GM21717 (cell line): Measurements from ENCODE around the gene KNDC1.
"Not testable (repeated sequence)": the region's sequence is repeated elsewhere in the genome, so short reads cannot be mapped to it uniquely, and the experiment has no call there.

ENCODE experiments used
- ATAC-seq: cut with Tn5 transposase; IDR thresholded peaks from one replicate; pipeline ENCODE4 v1.9.1; 2021; ENCODE audit warnings: mild to moderate bottlenecking, moderate library complexity; ENCODE audit not compliant: unreplicated experiment

The KNDC1 gene

DNA sequence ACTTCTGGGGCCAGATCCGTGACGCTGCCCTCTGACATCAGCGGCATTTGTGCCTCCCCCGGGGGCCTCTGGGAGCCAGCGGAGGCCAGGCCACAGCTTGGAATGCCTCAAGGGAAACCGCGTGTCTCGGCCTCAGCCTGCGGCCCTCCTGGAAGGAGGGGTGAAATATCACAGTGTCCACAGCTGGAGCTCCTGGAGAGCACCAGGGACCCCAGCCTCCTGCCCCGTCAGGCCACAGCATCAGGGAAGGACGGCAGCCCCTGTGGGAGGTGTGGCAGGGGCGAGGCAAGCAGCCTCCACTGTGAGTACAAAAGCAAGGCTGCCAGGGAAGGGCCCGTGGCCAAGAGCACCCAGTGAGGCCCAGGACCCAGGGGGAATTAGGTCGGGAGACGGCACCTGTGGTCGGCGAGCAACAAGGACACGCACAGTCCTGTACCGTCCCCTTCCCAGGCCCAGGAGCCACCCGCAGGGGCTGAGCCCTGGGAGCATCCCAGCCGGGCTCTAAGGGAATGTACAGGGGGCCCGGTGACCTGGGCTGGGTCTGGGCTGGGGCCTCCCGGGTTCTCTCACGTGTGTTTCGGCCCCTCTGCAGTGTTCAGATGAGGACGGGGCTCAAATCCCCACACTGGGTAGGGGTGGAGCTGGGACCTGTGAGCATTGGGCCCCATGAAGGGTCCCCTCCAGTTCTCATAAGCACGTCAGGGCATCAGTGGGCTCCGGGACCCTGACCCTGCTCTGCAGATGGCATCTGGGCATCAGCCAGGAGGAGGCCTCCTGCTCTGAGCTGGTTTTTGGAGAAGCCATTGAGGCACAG is 18.7 kb upstream of the KNDC1 start:
- no peak for ATAC-seq

DNA sequence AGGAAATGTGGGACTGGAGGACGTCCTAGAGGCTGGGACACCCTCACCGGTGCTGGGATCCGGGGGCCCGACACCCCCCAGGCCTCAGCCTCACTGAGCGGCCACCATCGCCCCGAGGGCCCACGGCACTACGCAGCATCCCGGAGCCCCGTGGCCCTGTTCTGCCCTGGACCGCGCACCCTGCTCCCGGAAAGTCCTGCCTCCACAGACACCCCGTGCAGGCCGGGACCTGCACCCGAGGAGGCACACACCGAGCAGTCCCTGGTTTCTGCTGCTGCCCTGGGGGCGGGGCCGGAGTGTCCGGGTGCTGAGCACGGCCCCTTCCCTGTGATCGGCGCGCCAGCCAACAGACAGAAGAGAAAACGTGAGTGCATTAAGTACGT is 18.1 kb upstream of the KNDC1 start:
- no peak for ATAC-seq

DNA sequence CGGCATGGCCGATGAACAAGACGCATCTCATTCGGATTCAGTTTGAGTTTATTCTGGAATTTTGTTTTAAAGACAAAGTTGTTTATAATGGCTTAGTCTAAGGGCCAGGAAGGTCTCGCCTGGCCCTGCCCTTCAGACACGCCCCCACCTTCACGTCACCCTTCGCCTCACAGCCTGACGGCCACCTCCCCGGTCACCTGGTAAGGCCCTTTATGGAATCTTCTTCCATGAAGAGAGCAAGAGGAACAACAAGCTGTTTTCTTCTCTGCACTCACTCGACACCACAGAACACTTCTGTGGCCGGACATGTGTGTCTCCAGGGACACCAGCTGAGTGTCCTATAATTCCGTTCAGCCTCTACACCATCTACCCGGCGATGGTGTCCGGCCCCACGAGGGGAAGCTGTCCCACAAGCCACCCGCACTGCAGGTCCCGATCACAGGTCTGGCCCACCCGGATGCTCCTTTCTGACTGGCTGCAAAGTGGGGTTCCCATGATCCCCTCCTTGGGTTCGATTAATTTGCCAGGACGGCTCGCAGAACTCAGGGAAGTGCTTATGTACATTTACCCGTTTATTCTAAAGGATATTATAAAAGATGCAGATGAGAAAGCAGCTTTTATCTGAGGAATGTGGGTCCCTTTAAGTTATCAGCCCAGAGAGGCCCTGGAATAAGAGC is 17.4 kb upstream of the KNDC1 start:
- no peak for ATAC-seq

DNA sequence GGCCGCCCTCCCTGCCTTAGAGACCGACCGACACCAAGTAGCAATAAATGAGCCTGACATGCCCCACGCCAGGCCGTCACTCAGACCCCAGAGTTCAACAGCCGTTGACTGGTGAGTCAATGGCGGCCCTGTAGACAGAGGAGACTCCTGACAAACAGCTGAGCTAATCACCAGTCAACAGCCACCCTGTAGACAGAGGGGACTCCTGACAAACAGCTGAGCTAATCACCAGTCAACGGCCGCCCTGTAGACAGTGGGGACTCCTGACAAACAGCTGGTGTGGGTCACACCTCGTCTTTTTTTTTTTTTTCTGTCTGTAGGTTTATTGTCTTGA is 16.9 kb upstream of the KNDC1 start:
- ATAC-seq: no peak

DNA sequence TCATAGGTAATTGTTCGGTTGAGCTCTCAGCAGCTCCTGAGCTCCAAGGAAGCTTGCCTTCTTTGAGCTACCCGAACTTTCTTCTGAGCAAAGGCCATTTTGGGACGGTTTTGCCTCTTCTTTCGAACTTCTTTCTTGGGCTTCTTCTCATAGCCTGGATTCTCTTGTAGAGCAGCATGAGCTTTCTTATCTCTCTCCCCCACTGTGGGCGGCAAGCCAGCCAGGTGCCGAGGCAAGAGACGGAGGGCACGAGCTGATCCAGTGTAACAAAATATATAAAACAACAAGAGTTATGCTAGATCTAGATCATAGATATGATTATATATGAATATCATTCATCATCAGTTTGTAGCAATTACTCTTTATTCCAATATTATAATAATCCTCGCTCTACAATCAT is 16.5 kb upstream of the KNDC1 start:
- no peak for ATAC-seq

DNA sequence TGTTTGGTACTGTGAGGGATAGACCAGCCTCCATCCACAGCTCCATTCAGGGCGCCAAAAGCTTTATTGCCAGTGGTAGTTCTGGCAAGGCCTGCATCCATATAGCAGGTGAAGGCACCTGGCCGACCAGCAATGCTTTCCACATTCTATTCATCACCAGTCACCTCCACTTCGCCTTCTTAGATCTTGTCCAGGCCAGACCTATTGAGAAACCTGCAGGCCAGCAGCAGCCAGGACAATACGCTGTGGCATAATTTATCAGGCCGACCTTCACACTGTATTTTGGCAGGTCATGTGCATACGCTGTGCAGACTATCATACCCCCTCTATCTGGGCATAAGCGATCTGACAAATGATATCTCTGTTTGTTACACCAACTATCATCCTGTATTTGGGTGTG is 15.2 kb upstream of the KNDC1 start:
- ATAC-seq: no peak

DNA sequence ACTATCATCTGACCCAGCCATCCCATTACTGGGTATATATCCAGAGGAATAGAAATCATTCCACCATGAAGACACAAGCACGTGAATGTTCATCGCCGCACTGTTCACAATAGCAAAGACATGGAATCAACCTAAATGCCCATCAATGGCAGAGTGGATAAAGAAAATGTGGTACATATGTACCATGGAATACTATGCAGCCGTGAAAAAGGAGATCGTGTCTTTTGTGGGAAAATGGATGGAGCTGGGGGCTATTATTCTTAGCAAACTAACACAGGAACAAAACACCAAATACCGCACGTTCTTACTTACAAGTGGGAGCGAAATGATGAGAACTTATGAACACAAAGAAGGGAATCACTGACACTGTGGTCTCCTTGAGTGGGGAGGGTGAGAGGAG is 9.8 kb upstream of the KNDC1 start:
- no peak for ATAC-seq

DNA sequence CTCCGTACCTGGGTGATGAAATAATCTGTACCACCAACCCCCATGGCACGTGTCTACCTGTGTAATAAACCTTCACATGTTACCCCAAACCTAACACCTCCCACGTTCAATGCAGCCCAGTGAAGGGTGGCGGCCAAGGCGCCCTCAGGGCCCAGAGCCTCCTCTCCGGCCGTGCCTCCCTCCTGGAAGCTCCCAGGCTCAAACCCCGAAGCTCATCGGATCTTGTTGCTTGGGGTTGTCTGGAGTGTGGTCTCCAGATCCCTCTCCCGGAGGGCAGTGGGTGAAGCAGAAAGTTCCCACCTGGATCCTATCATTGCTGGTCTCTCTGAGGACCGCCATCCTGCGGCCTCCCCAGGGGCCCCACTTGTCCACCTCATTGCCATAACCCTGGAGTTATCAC is 9.4 kb upstream of the KNDC1 start:
- no peak for ATAC-seq

DNA sequence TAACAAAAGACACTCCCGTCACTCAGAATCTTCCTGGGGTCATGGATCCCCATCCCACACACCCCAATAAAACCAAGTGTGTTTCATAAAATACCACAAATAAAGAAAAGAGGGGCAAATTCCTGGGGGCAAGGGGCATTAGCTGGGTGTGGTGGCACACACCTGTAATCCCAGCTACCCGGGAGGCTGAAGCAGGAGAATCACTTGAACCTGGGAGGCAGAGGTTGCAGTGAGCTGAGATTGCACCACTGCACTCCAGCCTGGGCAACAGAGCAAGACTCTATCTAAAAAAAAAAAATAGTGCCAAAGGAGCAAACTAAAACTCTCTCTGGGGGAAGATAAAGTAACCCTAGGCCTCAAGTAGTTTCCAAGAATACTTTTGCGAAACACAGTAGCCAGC is 8.9 kb upstream of the KNDC1 start:
- ATAC-seq: not testable (repeated sequence)

DNA sequence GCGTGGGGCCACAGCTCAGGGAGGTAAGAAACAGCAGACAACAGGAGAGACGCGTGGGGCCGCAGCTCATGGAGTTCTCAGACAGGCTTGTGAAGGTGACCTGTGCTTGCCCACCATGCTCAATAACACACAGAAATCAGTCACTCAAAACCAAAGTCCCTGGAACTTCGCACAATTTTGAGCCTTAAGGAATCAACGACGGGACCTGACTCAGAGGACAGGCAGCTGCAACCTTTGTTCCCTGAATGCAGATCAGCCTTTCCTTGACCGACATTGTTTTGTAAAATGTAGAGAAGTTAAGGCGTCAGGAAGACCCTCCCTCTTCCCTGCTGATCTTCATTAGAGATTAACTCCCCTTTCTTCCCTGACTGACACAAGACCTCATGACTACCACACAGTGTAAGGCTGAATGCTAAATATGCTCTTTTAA is 8.5 kb upstream of the KNDC1 start:
- no peak for ATAC-seq

DNA sequence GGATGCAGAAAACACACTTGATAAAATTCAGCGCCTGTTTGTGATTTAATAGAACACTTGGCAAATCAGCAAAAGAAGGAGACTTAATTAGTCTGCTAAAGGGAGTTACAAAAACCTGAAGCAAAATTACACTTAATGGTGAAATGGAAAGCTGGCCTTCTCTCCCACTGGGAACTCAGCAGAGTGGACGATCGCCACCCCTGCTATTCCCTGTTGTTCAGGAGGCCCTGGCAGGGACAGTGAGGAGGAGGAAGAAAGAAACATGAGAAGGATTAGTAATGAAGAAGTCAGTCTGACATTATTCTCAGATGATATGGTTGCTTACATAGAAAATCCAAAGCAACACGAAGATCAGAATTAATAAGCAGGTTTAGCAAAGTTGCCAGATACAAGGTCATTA is 5.6 kb upstream of the KNDC1 start:
- no peak for ATAC-seq

DNA sequence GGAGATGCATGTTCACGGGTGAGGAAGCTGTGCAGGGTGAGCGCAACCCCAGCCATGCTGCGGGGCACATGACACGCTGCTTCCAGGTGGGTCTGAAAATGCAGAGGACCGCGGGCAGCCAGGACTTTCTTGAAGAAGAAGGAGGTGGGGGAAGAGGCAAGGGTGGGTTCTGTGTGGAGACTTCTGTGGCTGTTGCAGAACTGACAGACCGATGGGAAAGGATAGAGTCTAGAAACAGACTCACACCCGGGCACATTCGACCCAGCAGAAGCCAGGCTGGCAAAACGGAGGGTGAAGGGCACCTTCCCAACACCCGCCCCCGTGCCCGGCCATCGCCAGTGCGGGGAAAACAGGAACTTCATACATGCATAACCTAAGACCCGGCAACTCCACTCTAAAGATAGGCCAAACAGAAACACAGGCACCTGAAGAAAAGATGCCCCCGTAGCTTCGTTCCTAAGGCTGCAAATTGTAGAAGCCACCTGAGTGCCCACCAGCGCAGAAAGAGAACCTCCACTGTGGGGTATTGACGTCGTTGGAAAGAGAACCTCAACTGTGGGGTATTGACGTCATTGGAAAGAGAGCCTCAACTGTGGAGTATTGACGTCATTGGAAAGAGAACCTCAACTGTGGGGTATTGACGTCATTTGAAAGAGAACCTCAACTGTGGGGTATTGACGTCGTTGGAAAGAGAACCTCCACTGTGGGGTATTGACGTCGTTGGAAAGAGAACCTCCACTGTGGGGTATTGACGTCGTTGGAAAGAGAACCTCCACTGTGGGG is 4.8 kb upstream of the KNDC1 start:
- no peak for ATAC-seq

DNA sequence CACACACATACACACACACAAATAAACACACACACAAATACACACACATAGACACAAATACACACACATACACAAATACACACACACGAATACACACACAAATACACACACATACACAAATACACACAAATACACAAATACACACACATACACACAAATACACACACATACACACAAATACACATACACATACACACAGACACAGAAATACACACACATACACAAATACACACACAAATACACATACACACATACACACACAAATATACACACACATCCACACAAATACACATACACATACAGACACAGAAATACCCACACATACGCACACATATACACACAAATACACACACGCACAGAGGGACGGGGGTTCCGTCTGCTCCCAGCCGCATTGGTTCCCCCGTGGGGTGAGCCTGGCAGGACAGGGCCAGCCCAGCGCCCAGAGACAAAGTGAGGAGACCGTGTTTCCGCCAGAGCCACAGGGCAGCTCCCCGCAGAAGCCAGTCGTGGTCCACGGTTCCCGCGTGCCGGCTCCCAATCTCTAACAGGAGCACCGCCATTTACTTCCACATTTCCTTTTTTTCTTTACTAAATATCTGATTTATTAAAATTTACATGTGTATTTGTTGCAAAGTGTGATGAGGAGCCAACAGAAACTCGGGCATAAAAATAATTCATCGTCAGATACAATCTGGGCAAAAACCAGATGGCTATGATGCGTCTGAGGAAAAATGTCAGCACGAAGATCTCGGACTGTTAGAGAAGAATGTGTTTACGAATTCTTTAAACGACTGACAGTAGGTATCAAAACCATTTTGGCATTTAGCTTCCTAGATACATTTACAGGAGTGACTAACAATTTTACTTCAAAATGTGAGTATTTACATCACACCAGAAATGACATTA is 3.1 kb upstream of the KNDC1 start:
- no peak for ATAC-seq

DNA sequence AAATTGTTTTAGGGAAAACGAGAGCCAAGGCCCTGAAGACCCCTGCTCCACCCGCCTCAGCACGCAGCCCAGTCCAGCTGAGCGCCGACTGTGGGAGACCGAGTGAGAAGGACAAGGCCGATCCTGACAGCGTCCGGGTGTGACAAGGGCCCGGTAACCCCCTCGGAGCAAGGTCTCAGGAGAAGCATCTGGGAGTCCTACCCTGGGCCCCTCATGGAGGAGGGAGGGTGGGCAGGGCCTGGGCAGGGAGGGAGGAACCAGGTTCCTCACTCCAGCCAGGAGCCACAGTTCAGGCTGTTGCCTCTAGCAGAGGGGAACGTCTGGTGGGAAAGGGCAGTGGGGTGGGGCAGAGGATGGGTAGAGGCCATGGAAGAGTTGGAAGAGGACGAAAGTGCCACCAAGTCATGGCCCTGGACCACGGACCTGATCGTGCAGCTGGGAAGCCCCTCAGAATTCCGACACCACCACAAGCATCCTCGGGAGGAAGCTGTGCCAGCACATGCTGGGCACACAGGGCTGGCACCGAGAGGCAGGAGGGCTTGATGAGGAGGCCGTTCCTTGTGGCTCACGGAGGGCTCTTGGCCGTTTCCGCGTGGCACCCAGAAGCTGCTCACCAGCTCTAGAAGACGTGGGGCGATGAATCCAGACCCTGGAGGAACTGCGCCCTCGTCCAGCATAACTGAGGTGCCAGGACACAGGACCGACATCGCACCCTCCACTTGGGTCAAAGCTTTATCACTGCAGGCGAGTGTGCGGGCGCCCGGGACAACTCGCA is 2.2 kb upstream of the KNDC1 start:
- ATAC-seq: no peak

DNA sequence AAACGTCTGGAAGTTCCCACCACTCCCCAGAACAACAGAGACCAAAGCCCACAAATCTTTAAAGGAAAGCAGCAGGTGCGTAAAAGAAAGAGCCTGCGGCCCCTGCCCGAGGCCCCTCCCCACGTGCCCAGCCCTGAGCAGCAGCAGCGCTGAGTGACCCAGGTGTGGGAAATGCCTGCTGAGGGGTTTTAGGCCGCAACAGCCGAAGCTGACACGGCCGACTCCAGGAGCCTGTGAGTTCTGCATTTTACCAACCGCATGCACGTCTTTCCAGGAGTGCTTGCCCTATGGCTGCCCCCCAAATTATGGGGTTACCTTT is 1.6 kb upstream of the KNDC1 start:
- ATAC-seq: no peak

DNA sequence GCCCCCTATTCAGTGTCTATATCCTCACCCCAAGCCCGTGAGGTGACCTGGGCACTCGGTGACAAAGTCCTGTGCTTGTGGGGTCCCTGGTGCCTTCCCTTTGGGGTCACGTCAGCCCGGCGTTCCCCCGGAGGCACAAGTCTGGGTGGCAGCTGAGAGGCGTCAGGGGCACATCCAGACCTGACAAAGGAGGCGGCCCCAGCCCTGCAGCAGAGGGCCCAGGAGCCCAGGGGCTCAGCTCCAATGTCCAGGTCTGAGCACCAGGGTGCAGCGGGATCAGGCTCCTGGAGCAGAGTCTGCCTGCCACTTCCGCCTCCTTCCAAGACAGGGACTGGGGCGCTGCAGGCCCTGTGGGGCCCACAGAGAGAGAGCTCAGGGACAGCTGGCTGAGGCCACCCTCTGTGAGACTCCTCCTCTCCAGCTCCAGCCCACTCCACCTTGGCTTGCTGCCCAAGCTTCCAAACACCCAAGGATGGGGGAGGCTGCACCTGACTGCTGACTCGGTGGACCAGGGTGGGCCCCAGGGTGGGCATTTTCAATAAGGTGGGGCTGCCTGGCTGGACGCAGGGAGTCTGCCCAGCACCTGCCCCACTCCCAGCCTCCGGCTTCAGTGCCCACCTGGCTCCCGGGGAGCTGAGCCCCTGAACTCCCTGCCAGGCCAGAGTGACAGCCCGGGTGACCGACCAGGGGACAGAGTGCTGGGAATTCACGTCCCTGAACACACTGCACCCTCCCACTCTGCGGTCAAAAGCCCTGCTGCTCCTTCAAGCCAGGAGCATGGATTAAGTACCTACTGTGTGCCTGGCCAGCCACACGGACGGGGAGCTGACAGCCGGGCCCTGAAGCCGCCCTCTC is 1.0 kb upstream of the KNDC1 start:
- ATAC-seq: no peak

DNA sequence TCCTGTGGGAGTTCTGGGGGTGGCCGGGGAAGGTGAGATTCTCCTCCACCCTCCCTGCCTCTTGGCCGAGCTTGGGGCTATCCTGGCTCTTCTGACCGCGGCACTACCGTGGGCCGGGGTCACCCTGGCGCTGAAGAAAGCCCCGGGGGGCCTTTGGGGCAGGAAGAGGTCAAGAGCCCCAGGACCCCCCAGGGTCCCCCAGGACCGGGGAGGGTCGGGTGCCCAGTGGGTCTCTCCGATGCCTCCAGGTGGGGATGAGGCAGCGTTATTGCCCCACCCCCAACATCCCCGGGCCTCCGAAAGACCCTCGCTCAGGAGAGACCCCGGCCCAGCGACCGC is 439 bp upstream of the KNDC1 start:
- no peak for ATAC-seq

DNA sequence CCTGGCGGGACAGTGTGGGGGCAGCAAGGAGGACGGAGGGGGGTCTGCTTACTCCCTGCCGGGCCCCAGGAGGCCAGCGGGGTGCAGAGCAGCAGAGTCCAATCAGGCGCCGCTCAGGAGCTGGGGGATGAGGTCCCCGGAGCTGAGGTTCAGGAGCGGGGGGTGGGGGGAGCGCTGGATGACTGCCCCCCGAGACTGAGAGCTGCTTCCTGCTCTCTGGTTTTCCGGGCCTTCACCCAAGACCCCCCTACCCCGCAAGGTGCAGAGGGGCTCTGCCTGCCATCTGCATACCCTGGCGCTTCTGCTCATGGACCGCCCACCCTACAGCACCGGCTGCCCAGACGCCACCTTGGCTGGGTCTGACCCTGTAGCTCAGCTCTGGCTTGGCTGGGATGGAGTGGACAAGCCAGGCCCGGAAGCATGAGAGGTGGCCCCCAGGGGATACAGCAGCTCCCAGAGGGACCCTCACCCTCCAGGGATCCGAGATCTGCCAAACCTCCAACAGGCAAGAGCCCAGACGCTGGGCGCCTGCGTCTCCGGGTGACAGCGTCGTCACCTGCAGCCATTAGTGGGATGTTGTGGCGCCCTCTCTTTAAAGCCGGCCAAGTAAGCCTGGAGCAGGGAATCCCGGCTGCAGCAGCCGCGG is 930 bp downstream of the KNDC1 start:
- no peak for ATAC-seq

DNA sequence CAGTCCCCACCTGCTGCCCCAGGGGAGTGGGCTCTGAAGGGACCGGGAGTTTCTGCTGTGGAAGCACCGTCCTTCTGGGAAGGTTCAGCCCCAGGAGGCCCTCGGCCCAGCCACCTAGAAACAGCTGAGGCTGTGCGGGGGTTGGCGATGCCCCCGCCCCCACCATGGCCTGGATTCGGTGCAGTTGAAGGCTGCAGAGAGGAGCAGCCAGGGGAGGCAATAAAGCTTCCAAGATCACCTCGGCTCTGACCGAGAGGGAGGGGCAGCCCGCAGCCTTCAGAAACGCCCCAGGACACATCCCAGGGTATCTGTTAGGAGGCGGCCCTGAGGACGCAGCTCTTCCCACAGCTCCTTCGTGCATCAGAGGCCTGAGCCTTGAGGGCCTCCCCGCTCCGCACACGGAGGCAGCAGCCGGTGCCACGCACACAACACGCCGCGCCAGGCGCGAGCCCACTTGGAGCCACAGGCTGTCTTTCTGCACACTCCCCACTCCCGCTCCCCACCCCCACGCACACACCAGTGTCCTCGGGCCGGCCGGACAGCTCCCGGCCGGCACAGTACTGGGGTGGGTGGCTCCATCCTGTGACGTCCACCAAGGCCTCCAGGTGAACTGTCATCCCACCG is 1.6 kb downstream of the KNDC1 start:
- ATAC-seq: no peak
